OCI-LY7 (cell line): ENCODE measurements around the gene LIMK2.

Experiments used
- EZH2phosphoT487 ChIP-seq: fragments of 200-600 bp; sonication (generic); IDR thresholded peaks from 2 replicates; pipeline ENCODE4 v1.6.1; 2018; ENCODE audit warnings: low read depth, borderline replicate concordance, mild to moderate bottlenecking, mixed run types, antibody characterized with exemption, low read length, moderate library complexity, mixed read lengths
- TF ChIP-seq, protein P1 (sequence below): fragments of 200-600 bp; sonication (generic); conservative IDR thresholded peaks from 2 replicates; pipeline ENCODE4 v1.5.1; 2014; ENCODE audit warnings: mild to moderate bottlenecking, antibody characterized with exemption, low read length, moderate library complexity, mixed read lengths

DNA sequence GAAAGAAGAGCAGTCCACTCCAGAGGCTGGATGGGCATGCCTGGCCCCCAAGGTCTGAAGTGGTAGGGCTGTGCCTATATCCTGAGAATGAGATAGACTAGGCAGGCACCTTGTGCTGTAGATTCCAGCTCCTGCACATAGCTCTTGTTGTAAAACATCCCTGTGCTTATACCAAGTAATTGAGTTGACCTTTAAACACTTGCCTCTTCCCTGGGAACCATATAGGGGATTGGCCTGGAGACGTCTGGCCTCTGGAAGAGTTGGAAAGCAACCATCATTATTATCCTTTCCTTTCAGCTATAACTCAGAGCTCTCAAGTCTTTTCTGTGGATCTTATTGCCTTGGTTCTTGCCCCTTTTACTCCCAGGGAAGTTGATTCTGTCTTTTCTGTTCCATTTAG lies 15.1 kb downstream of the LIMK2 start:
- TF ChIP-seq, protein P1, sequence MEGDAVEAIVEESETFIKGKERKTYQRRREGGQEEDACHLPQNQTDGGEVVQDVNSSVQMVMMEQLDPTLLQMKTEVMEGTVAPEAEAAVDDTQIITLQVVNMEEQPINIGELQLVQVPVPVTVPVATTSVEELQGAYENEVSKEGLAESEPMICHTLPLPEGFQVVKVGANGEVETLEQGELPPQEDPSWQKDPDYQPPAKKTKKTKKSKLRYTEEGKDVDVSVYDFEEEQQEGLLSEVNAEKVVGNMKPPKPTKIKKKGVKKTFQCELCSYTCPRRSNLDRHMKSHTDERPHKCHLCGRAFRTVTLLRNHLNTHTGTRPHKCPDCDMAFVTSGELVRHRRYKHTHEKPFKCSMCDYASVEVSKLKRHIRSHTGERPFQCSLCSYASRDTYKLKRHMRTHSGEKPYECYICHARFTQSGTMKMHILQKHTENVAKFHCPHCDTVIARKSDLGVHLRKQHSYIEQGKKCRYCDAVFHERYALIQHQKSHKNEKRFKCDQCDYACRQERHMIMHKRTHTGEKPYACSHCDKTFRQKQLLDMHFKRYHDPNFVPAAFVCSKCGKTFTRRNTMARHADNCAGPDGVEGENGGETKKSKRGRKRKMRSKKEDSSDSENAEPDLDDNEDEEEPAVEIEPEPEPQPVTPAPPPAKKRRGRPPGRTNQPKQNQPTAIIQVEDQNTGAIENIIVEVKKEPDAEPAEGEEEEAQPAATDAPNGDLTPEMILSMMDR, result no peak
- no peak for TF ChIP-seq EZH2phosphoT487
